Osteoblast (primary cell): ENCODE results near the gene ZDHHC3. TPM values are rescaled to one million over a fixed set of nuclear protein-coding genes. Genes with fewer than 3 reads are reported as not detected.
A peak's percentile ranks its signal among the peaks of the same experiment; 100 is the strongest.

ENCODE experiments used
- DNase-seq: peaks from one replicate; pipeline ENCODE4 v3.0.0; 2011; ENCODE audit warnings: low spot score, mixed read lengths; ENCODE audit not compliant: insufficient read length; ENCODE audit errors: missing footprints
- H2AFZ ChIP-seq: 2 replicates; pipeline ENCODE4 v1.6.0; 2011; ENCODE audit warnings: mild to moderate bottlenecking, low read length
- H3K27ac ChIP-seq: 2 replicates; pipeline ENCODE4 v1.5.1; 2011; ENCODE audit warnings: mild to moderate bottlenecking, low read depth, low read length, moderate library complexity
- H3K27me3 ChIP-seq: 2 replicates; pipeline ENCODE4 v1.6.0; 2012; ENCODE audit warnings: mild to moderate bottlenecking, control low read depth, inconsistent platforms, low read length, moderate library complexity; ENCODE audit not compliant: insufficient read depth
- H3K36me3 ChIP-seq: 2 replicates; pipeline ENCODE4 v1.5.1; 2011; ENCODE audit warnings: mild to moderate bottlenecking, low read length, control low read depth, moderate library complexity; ENCODE audit not compliant: insufficient read depth
- H3K4me1 ChIP-seq: 2 replicates; pipeline ENCODE4 v1.5.1; 2011; ENCODE audit warnings: mild to moderate bottlenecking, low read length, control low read depth, moderate library complexity; ENCODE audit not compliant: insufficient read depth
- H3K4me2 ChIP-seq: 2 replicates; pipeline ENCODE4 v1.6.0; 2011; ENCODE audit warnings: mild to moderate bottlenecking, low read length; ENCODE audit not compliant: insufficient read depth
- H3K4me3 ChIP-seq: fragments of 200-600 bp; sonication (generic); 3 replicates; pipeline ENCODE4 v1.5.1; 2012; ENCODE audit warnings: mild to moderate bottlenecking, low read length, inconsistent platforms; ENCODE audit not compliant: insufficient read depth
- H3K79me2 ChIP-seq: 2 replicates; pipeline ENCODE4 v1.6.0; 2012; ENCODE audit warnings: mild to moderate bottlenecking, low read length, control low read depth, inconsistent platforms; ENCODE audit not compliant: insufficient read depth
- H3K9me3 ChIP-seq: 2 replicates; pipeline ENCODE4 v1.5.1; 2011; ENCODE audit warnings: low read depth, low read length, control low read depth
- H4K20me1 ChIP-seq: 2 replicates; pipeline ENCODE4 v1.6.0; 2012; ENCODE audit warnings: mild to moderate bottlenecking, low read length, control low read depth; ENCODE audit not compliant: insufficient read depth
- CTCF ChIP-seq: IDR thresholded peaks from 2 replicates; pipeline ENCODE4 v1.5.1; 2011; ENCODE audit warnings: mild to moderate bottlenecking, low read depth, low read length, moderate library complexity; ENCODE audit errors: extremely low read depth
- total RNA-seq: library from RNA; depleted of rRNA; stranded (reverse); fragments of >200 nt; gene quantifications from 2 replicates; pipeline ENCODE4 v1.2.3, GENCODE V29; 2012

Gene ZDHHC3
- total RNA-seq, 1 donor = 61.2 TPM

- Histone ChIP-seq H3K4me2 (no peak overlapping the region), H3K79me2 (no peaks in the 10 kb centered on the region), H3K4me1 (peaks cover 13% of the 10 kb centered on the region), H3K27ac (peak overlapping the region; percentile 29), H2AFZ (no peak overlapping the region), H3K9me3 (no peaks in the 10 kb centered on the region), H3K27me3 (no peaks in the 10 kb centered on the region), H4K20me1 (peaks cover 5% of the 10 kb centered on the region), H3K4me3 (no peak overlapping the region), H3K36me3 (peaks cover 19% of the 10 kb centered on the region)
- no peak for TF ChIP-seq CTCF
- peak; percentile 78 for DNase-seq
These were observed 33.6 kb downstream of the ZDHHC3 start for GRCh38 chr3:44942202-44942921.

GRCh38 chr3:44939581-44940036 is 36.4 kb downstream of the ZDHHC3 start:
- H3K79me2 ChIP-seq = peaks cover 3% of the 10 kb centered on the region
- H3K27ac ChIP-seq = no peak overlapping the region
- no peak for TF ChIP-seq CTCF
- H3K9me3 ChIP-seq = no peaks in the 10 kb centered on the region
- peaks cover 3% of the 10 kb centered on the region for H4K20me1 ChIP-seq
- no peak overlapping the region for H3K4me2 ChIP-seq
- H3K4me3 ChIP-seq = no peak overlapping the region
- no peaks in the 10 kb centered on the region for H3K27me3 ChIP-seq
- H2AFZ ChIP-seq = no peak overlapping the region
- H3K4me1 ChIP-seq = peaks cover 13% of the 10 kb centered on the region
- H3K36me3 ChIP-seq = peaks cover 19% of the 10 kb centered on the region
- no peak for DNase-seq

GRCh38 chr3:44932986-44933944 is 42.7 kb downstream of the ZDHHC3 start:
- Histone ChIP-seq H3K9me3 (no peaks in the 10 kb centered on the region), H3K4me1 (no peaks in the 10 kb centered on the region), H3K27ac (no peak overlapping the region), H3K4me3 (no peak overlapping the region), H4K20me1 (no peaks in the 10 kb centered on the region), H2AFZ (no peak overlapping the region), H3K4me2 (no peak overlapping the region), H3K36me3 (peaks cover 17% of the 10 kb centered on the region), H3K27me3 (no peaks in the 10 kb centered on the region), H3K79me2 (peaks cover 3% of the 10 kb centered on the region)
- DNase-seq = no peak
- no peak for TF ChIP-seq CTCF

- Histone ChIP-seq H2AFZ (no peak overlapping the region), H3K9me3 (no peaks in the 10 kb centered on the region), H3K4me2 (no peak overlapping the region), H3K79me2 (peaks cover 3% of the 10 kb centered on the region), H4K20me1 (no peaks in the 10 kb centered on the region), H3K27ac (no peak overlapping the region), H3K4me3 (no peak overlapping the region), H3K27me3 (no peaks in the 10 kb centered on the region), H3K4me1 (no peaks in the 10 kb centered on the region), H3K36me3 (peaks cover 17% of the 10 kb centered on the region)
- DNase-seq = no peak
- no peak for TF ChIP-seq CTCF
These were observed 43.7 kb downstream of the ZDHHC3 start for GRCh38 chr3:44932271-44932670.
